VCaP (cell line): ENCODE results near the gene CASZ1.

ENCODE experiments used
- H3K27ac ChIP-seq: fragments of 450-650 bp; 2 replicates; pipeline ENCODE4 v1.5.1; 2017
- CTCF ChIP-seq: fragments of 450-650 bp; conservative IDR thresholded peaks from 2 replicates; pipeline ENCODE4 v1.5.1; 2017; ENCODE audit warnings: mild to moderate bottlenecking, moderate library complexity

CASZ1 gene

GRCh38 chr1:10704368-10704882 lies 92.0 kb downstream of the CASZ1 start:
- TF ChIP-seq CTCF: no peak
- H3K27ac ChIP-seq: peak overlapping the region; percentile 77; the same call in 1 of the 2 replicates

GRCh38 chr1:10703702-10704101 lies 92.7 kb downstream of the CASZ1 start:
- peak overlapping the region; percentile 77; the same call in 1 of the 2 replicates for H3K27ac ChIP-seq
- no peak for TF ChIP-seq CTCF

GRCh38 chr1:10701145-10701544 lies 95.3 kb downstream of the CASZ1 start:
- peak overlapping the region; percentile 98 for H3K27ac ChIP-seq
- no peak for TF ChIP-seq CTCF

GRCh38 chr1:10699470-10699835 lies 97.0 kb downstream of the CASZ1 start:
- no peak for TF ChIP-seq CTCF
- peak overlapping the region; percentile 98 for H3K27ac ChIP-seq

GRCh38 chr1:10698726-10699469 lies 97.5 kb downstream of the CASZ1 start:
- H3K27ac ChIP-seq: peak overlapping the region; percentile 98
- TF ChIP-seq CTCF: no peak

GRCh38 chr1:10697621-10698160 lies 98.8 kb downstream of the CASZ1 start:
- no peak for TF ChIP-seq CTCF
- H3K27ac ChIP-seq: peak overlapping the region; percentile 98

- H3K27ac ChIP-seq: peak overlapping the region; percentile 98
- TF ChIP-seq CTCF: no peak
Observed at GRCh38 chr1:10696977-10697376, 99.5 kb downstream of the CASZ1 start.
